Measurements from ENCODE around the gene PTPRE. TPM values are rescaled to one million over a fixed set of nuclear protein-coding genes. Genes with fewer than 3 reads are reported as not detected.

Gene PTPRE
- polyA plus RNA-seq, 1 donor (not counting 4 experiments of a cell fraction or from before 2014, with no cell fraction given) = 15.1 TPM

DNA sequence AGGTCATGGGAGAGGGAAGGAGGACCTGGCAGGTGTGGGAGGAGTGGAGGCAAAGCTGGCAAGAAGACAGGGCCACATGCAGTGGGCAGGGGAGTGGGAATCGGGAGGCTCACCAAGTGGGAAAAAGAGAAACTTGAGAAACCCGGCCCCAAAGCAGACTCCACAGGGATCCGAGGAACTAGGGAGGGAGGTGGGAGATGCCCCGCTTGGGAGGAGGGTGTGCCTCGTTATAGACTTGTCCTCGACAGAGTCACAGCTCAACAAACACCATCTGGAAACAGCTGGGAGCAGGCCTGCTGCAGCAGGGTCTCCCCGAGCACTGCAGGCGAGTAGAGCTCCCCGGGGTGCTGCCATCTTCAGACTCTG is 164.5 kb downstream of the PTPRE start:
- no peak for DNase-seq (ENCODE audit: low read depth, low spot score)
- Histone ChIP-seq H4K20me1 (ENCODE audit: control insufficient read depth, extremely low read depth, insufficient read depth, low read length) (no peaks in the 10 kb centered on the region), H3K9me1 (ENCODE audit: control insufficient read depth, extremely low read depth, insufficient read depth, low read length) (peaks cover 2% of the 10 kb centered on the region), H3K9ac (ENCODE audit: control insufficient read depth, extremely low read depth, insufficient read depth, low read length) (no peak overlapping the region), H3K36me3 (ENCODE audit: control insufficient read depth in 2 of 2, extremely low read depth in 1 of 2, insufficient read depth in 2 of 2, low read length in 2 of 2) (peaks cover 38 to 50% of the 10 kb centered on the region in 2 experiments), H3K79me2 (ENCODE audit: control insufficient read depth, insufficient read depth, low read length) (no peaks in the 10 kb centered on the region), H3K9me3 (ENCODE audit: control insufficient read depth, low read depth, low read length) (no peaks in the 10 kb centered on the region), H3K27me3 (ENCODE audit: control insufficient read depth, extremely low read depth, insufficient read depth, low read length) (no peaks in the 10 kb centered on the region), H3K4me3 (ENCODE audit: control insufficient read depth in 2 of 3, extremely low read depth in 1 of 3, insufficient read depth in 2 of 3, low read depth in 1 of 3, low read length in 3 of 3) (no peak overlapping the region), H3K4me1 (ENCODE audit: control insufficient read depth, extremely low read depth, insufficient read depth, low read length) (peaks cover 8% of the 10 kb centered on the region), H2AFZ (ENCODE audit: control insufficient read depth, low read length) (no peak overlapping the region), H3K27ac (ENCODE audit: control insufficient read depth, insufficient read depth, low read length) (no peak overlapping the region), H3K4me2 (ENCODE audit: control insufficient read depth, extremely low read depth, insufficient read depth, low read depth, low read length) (no peak overlapping the region)
- dilution Hi-C loops (cut with MboI; ENCODE audit: extremely low pct_ligation_motif_present, low sequenced_read_pairs) = no loop called here
- TF ChIP-seq EZH2 (IDR thresholded peaks at IDR 0.05; ENCODE audit: low read length) = no peak
- TF ChIP-seq, protein P1, sequence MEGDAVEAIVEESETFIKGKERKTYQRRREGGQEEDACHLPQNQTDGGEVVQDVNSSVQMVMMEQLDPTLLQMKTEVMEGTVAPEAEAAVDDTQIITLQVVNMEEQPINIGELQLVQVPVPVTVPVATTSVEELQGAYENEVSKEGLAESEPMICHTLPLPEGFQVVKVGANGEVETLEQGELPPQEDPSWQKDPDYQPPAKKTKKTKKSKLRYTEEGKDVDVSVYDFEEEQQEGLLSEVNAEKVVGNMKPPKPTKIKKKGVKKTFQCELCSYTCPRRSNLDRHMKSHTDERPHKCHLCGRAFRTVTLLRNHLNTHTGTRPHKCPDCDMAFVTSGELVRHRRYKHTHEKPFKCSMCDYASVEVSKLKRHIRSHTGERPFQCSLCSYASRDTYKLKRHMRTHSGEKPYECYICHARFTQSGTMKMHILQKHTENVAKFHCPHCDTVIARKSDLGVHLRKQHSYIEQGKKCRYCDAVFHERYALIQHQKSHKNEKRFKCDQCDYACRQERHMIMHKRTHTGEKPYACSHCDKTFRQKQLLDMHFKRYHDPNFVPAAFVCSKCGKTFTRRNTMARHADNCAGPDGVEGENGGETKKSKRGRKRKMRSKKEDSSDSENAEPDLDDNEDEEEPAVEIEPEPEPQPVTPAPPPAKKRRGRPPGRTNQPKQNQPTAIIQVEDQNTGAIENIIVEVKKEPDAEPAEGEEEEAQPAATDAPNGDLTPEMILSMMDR (optimal IDR thresholded peaks at IDR 0.05 in 1 of 3, IDR thresholded peaks at IDR 0.05 in 1 of 3, conservative IDR thresholded peaks at IDR 0.05 in 1 of 3; ENCODE audit: extremely low read depth in 1 of 3, insufficient read depth in 2 of 3, low read length in 3 of 3) = no peak
- no peak for FAIRE-seq

DNA sequence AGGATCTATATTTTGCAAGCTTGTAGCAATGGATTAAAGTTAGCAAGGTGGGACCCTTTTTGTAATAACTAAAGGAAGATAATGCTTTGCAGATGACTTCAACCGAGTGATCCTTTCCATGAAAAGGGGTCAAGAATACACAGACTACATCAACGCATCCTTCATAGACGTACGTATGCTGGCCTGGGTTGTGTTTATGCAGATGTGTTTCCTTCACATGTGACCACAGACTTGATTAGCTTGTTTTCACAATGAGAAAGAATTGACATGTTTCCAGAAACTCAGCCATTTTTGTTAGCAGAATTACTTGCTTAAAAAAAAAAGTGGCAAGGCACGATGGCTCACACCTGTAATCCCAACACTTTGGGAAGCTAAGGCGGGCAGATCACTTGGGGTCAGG is 165.1 kb downstream of the PTPRE start:
- no peak for TF ChIP-seq EZH2 (IDR thresholded peaks at IDR 0.05; ENCODE audit: low read length)
- TF ChIP-seq, protein P1 (optimal IDR thresholded peaks at IDR 0.05 in 1 of 3, IDR thresholded peaks at IDR 0.05 in 1 of 3, conservative IDR thresholded peaks at IDR 0.05 in 1 of 3; ENCODE audit: extremely low read depth in 1 of 3, insufficient read depth in 2 of 3, low read length in 3 of 3) = no peak
- Histone ChIP-seq H3K4me1 (ENCODE audit: control insufficient read depth, extremely low read depth, insufficient read depth, low read length) (peaks cover 8% of the 10 kb centered on the region), H3K79me2 (ENCODE audit: control insufficient read depth, insufficient read depth, low read length) (no peaks in the 10 kb centered on the region), H3K4me2 (ENCODE audit: control insufficient read depth, extremely low read depth, insufficient read depth, low read depth, low read length) (no peak overlapping the region), H3K4me3 (ENCODE audit: control insufficient read depth in 2 of 3, extremely low read depth in 1 of 3, insufficient read depth in 2 of 3, low read depth in 1 of 3, low read length in 3 of 3) (no peak overlapping the region), H3K36me3 (ENCODE audit: control insufficient read depth in 2 of 2, extremely low read depth in 1 of 2, insufficient read depth in 2 of 2, low read length in 2 of 2) (peaks cover 34 to 49% of the 10 kb centered on the region in 2 experiments), H4K20me1 (ENCODE audit: control insufficient read depth, extremely low read depth, insufficient read depth, low read length) (no peaks in the 10 kb centered on the region), H2AFZ (ENCODE audit: control insufficient read depth, low read length) (no peak overlapping the region), H3K27ac (ENCODE audit: control insufficient read depth, insufficient read depth, low read length) (no peak overlapping the region), H3K9ac (ENCODE audit: control insufficient read depth, extremely low read depth, insufficient read depth, low read length) (no peak overlapping the region), H3K27me3 (ENCODE audit: control insufficient read depth, extremely low read depth, insufficient read depth, low read length) (no peaks in the 10 kb centered on the region), H3K9me1 (ENCODE audit: control insufficient read depth, extremely low read depth, insufficient read depth, low read length) (peaks cover 2% of the 10 kb centered on the region), H3K9me3 (ENCODE audit: control insufficient read depth, low read depth, low read length) (no peaks in the 10 kb centered on the region)
- FAIRE-seq (no peak), DNase-seq (ENCODE audit: low read depth, low spot score) (no peak)
- dilution Hi-C loops (cut with MboI; ENCODE audit: extremely low pct_ligation_motif_present, low sequenced_read_pairs) = no loop called here

Data from keratinocyte (primary cell).